ENCODE measurements around the gene NAXD.
A peak's percentile ranks its signal among the peaks of the same experiment; 100 is the strongest.
"Not testable (repeated sequence)": the region's sequence is repeated elsewhere in the genome, so short reads cannot be mapped to it uniquely, and the experiment has no call there.

Gene NAXD

GRCh38 chr13:110615322-110616102 is at the start of gene NAXD:
NAXD (plus strand) TSS chr13:110615545; CDS start chr13:110615602, 57 bp downstream.
- peak within 1 kb of the TSS; percentile 97 for H3K27ac Mint-ChIP-seq
- H3K36me3 Mint-ChIP-seq, result peaks cover 4% of the 10 kb centered on the region
- no peaks in the 10 kb centered on the region for H3K9me3 Mint-ChIP-seq (ENCODE audit: low read depth)
- H3K27me3 Mint-ChIP-seq, result peaks cover under 1% of the 10 kb centered on the region
- peaks cover 36% of the 10 kb centered on the region for H3K4me1 Mint-ChIP-seq (ENCODE audit: low read depth)
- peak within 1 kb of the TSS; percentile 95 for H3K4me3 Mint-ChIP-seq

- no peaks in the 10 kb centered on the region for H3K9me3 Mint-ChIP-seq (ENCODE audit: low read depth)
- peaks cover 17% of the 10 kb centered on the region for H3K4me1 Mint-ChIP-seq (ENCODE audit: low read depth)
- no peak overlapping the region for H3K4me3 Mint-ChIP-seq
- no peak overlapping the region for H3K27ac Mint-ChIP-seq
- no peaks in the 10 kb centered on the region for H3K36me3 Mint-ChIP-seq
- H3K27me3 Mint-ChIP-seq, result peaks cover 3% of the 10 kb centered on the region
These were observed 49.2 kb upstream of the NAXD start for GRCh38 chr13:110566171-110566570.

GRCh38 chr13:110568612-110569011 is 46.7 kb upstream of the NAXD start:
- H3K27ac Mint-ChIP-seq, result no peak overlapping the region
- peaks cover 4% of the 10 kb centered on the region for H3K4me1 Mint-ChIP-seq (ENCODE audit: low read depth)
- peaks cover 9% of the 10 kb centered on the region for H3K27me3 Mint-ChIP-seq
- no peaks in the 10 kb centered on the region for H3K36me3 Mint-ChIP-seq
- H3K9me3 Mint-ChIP-seq (ENCODE audit: low read depth), result no peaks in the 10 kb centered on the region
- H3K4me3 Mint-ChIP-seq, result no peak overlapping the region

- H3K27me3 Mint-ChIP-seq, result peaks cover 14% of the 10 kb centered on the region
- not testable (repeated sequence) for H3K4me3 Mint-ChIP-seq
These were observed 45.4 kb upstream of the NAXD start for GRCh38 chr13:110569962-110570361.

GRCh38 chr13:110570886-110571285 is 44.5 kb upstream of the NAXD start:
- H3K36me3 Mint-ChIP-seq, result no peaks in the 10 kb centered on the region
- no peaks in the 10 kb centered on the region for H3K9me3 Mint-ChIP-seq (ENCODE audit: low read depth)
- no peak overlapping the region for H3K4me3 Mint-ChIP-seq
- H3K27ac Mint-ChIP-seq, result no peak overlapping the region
- peaks cover 5% of the 10 kb centered on the region for H3K4me1 Mint-ChIP-seq (ENCODE audit: low read depth)
- H3K27me3 Mint-ChIP-seq, result peaks cover 20% of the 10 kb centered on the region

More at GRCh38 chr13:110569962-110570361, 45.4 kb upstream of the NAXD start:
- H3K9me3 Mint-ChIP-seq (ENCODE audit: low read depth); H3K27ac Mint-ChIP-seq; H3K36me3 Mint-ChIP-seq; H3K4me1 Mint-ChIP-seq (ENCODE audit: low read depth): not testable (repeated sequence)

- H3K27me3 Mint-ChIP-seq, result peaks cover 21% of the 10 kb centered on the region
- H3K36me3 Mint-ChIP-seq, result no peaks in the 10 kb centered on the region
- H3K4me3 Mint-ChIP-seq, result no peak overlapping the region
- no peaks in the 10 kb centered on the region for H3K9me3 Mint-ChIP-seq (ENCODE audit: low read depth)
- H3K4me1 Mint-ChIP-seq (ENCODE audit: low read depth), result peaks cover 8% of the 10 kb centered on the region
- H3K27ac Mint-ChIP-seq, result no peak overlapping the region
These were observed 43.2 kb upstream of the NAXD start for GRCh38 chr13:110571896-110572777.

- peaks cover 22% of the 10 kb centered on the region for H3K27me3 Mint-ChIP-seq
- no peak overlapping the region for H3K4me3 Mint-ChIP-seq
- H3K36me3 Mint-ChIP-seq, result no peaks in the 10 kb centered on the region
- H3K4me1 Mint-ChIP-seq (ENCODE audit: low read depth), result peaks cover 8% of the 10 kb centered on the region
- no peak overlapping the region for H3K27ac Mint-ChIP-seq
- H3K9me3 Mint-ChIP-seq (ENCODE audit: low read depth), result no peaks in the 10 kb centered on the region
These were observed 42.6 kb upstream of the NAXD start for GRCh38 chr13:110572778-110573118.

- Mint-ChIP-seq H3K27me3 (peaks cover 22% of the 10 kb centered on the region), H3K27ac (no peak overlapping the region), H3K4me3 (no peak overlapping the region), H3K36me3 (no peaks in the 10 kb centered on the region), H3K9me3 (ENCODE audit: low read depth) (no peaks in the 10 kb centered on the region), H3K4me1 (ENCODE audit: low read depth) (peaks cover 8% of the 10 kb centered on the region)
These were observed 41.2 kb upstream of the NAXD start for GRCh38 chr13:110574161-110574560.

- Mint-ChIP-seq H3K4me3 (no peak overlapping the region), H3K4me1 (ENCODE audit: low read depth) (peaks cover 8% of the 10 kb centered on the region), H3K36me3 (no peaks in the 10 kb centered on the region), H3K9me3 (ENCODE audit: low read depth) (no peaks in the 10 kb centered on the region), H3K27ac (no peak overlapping the region), H3K27me3 (peaks cover 24% of the 10 kb centered on the region)
These were observed 39.8 kb upstream of the NAXD start for GRCh38 chr13:110575322-110576069.

- Mint-ChIP-seq H3K4me3 (no peak overlapping the region), H3K27me3 (peaks cover 23% of the 10 kb centered on the region), H3K9me3 (ENCODE audit: low read depth) (no peaks in the 10 kb centered on the region), H3K36me3 (no peaks in the 10 kb centered on the region), H3K27ac (no peak overlapping the region), H3K4me1 (ENCODE audit: low read depth) (peaks cover 8% of the 10 kb centered on the region)
These were observed 39.3 kb upstream of the NAXD start for GRCh38 chr13:110576070-110576394.

GRCh38 chr13:110576736-110577476 is 38.4 kb upstream of the NAXD start:
- Mint-ChIP-seq H3K4me3 (no peak overlapping the region), H3K27ac (no peak overlapping the region), H3K36me3 (no peaks in the 10 kb centered on the region), H3K4me1 (ENCODE audit: low read depth) (peaks cover 8% of the 10 kb centered on the region), H3K9me3 (ENCODE audit: low read depth) (no peaks in the 10 kb centered on the region), H3K27me3 (peaks cover 23% of the 10 kb centered on the region)

GRCh38 chr13:110578363-110578762 is 37.0 kb upstream of the NAXD start:
- no peaks in the 10 kb centered on the region for H3K9me3 Mint-ChIP-seq (ENCODE audit: low read depth)
- no peaks in the 10 kb centered on the region for H3K36me3 Mint-ChIP-seq
- H3K4me3 Mint-ChIP-seq, result no peak overlapping the region
- peaks cover 8% of the 10 kb centered on the region for H3K4me1 Mint-ChIP-seq (ENCODE audit: low read depth)
- peaks cover 21% of the 10 kb centered on the region for H3K27me3 Mint-ChIP-seq
- H3K27ac Mint-ChIP-seq, result no peak overlapping the region

GRCh38 chr13:110580800-110581199 is 34.5 kb upstream of the NAXD start:
- Mint-ChIP-seq H3K27me3 (peaks cover 11% of the 10 kb centered on the region), H3K4me1 (ENCODE audit: low read depth) (peaks cover 3% of the 10 kb centered on the region)

GRCh38 chr13:110581506-110582185 is 33.7 kb upstream of the NAXD start:
- no peak overlapping the region for H3K4me3 Mint-ChIP-seq
- H3K27me3 Mint-ChIP-seq, result peaks cover 14% of the 10 kb centered on the region
- no peaks in the 10 kb centered on the region for H3K9me3 Mint-ChIP-seq (ENCODE audit: low read depth)
- H3K27ac Mint-ChIP-seq, result no peak overlapping the region
- H3K4me1 Mint-ChIP-seq (ENCODE audit: low read depth), result no peaks in the 10 kb centered on the region
- no peaks in the 10 kb centered on the region for H3K36me3 Mint-ChIP-seq

More at GRCh38 chr13:110580800-110581199, 34.5 kb upstream of the NAXD start:
- H3K9me3 Mint-ChIP-seq (ENCODE audit: low read depth), result no peaks in the 10 kb centered on the region
- H3K36me3 Mint-ChIP-seq, result no peaks in the 10 kb centered on the region
- no peak overlapping the region for H3K27ac Mint-ChIP-seq
- H3K4me3 Mint-ChIP-seq, result no peak overlapping the region
